ENCODE results near the gene NADSYN1. TPM values are rescaled to one million over a fixed set of nuclear protein-coding genes. Genes with fewer than 3 reads are reported as not detected.

NADSYN1 gene
- polyA plus RNA-seq, 1 donor from 2014 or later, result 66.9 TPM

- Histone ChIP-seq H4K20me1 (ENCODE audit: insufficient read depth) (no peaks in the 10 kb centered on the region), H3K4me3 (ENCODE audit: low read length) (no peak overlapping the region), H3K79me2 (replicated peaks; ENCODE audit: insufficient read depth, low read length) (no peaks in the 10 kb centered on the region), H3K36me3 (ENCODE audit: insufficient read depth, low read length) (no peaks in the 10 kb centered on the region), H3K9ac (ENCODE audit: low read length) (no peak overlapping the region), H3K27ac (ENCODE audit: low read length) (no peak overlapping the region), H3F3A (ENCODE audit: insufficient read depth, low read length, poor library complexity, severe bottlenecking) (no peaks in the 10 kb centered on the region), H3K27me3 (ENCODE audit: insufficient read depth, low read depth, low read length) (no peaks in the 10 kb centered on the region), H2AFZ (ENCODE audit: low read depth, low read length) (no peak overlapping the region), H3K4me2 (ENCODE audit: low read length) (no peak overlapping the region), H3K9me3 (ENCODE audit: low read length) (no peaks in the 10 kb centered on the region), H3K9me2 (ENCODE audit: insufficient read depth, low read length) (no peaks in the 10 kb centered on the region)
- TF ChIP-seq EP300 (conservative IDR thresholded peaks at IDR 0.05; ENCODE audit: poor library complexity, severe bottlenecking) (no peak), SMC3 (conservative IDR thresholded peaks at IDR 0.05; ENCODE audit: poor library complexity) (no peak), TAF1 (IDR thresholded peaks at IDR 0.05; ENCODE audit: low read depth) (no peak), POLR2AphosphoS5 (IDR thresholded peaks at IDR 0.05) (no peak), CTCF (IDR thresholded peaks at IDR 0.05; ENCODE audit: poor library complexity, severe bottlenecking) (no peak), EZH2 (IDR thresholded peaks at IDR 0.05; ENCODE audit: borderline replicate concordance, insufficient read depth, low read length, poor library complexity, severe bottlenecking) (no peak), MXI1 (conservative IDR thresholded peaks at IDR 0.05; ENCODE audit: poor library complexity, severe bottlenecking) (no peak), RAD21 (conservative IDR thresholded peaks at IDR 0.05) (no peak), REST (IDR thresholded peaks at IDR 0.05; ENCODE audit: borderline replicate concordance) (no peak)
Measured at GRCh38 chr11:71502026-71502425, 49.0 kb downstream of the NADSYN1 start.

- H4K20me1 ChIP-seq (ENCODE audit: insufficient read depth), result no peaks in the 10 kb centered on the region
- no peak overlapping the region for H3K4me2 ChIP-seq (ENCODE audit: low read length)
- H3K9me2 ChIP-seq (ENCODE audit: insufficient read depth, low read length), result no peaks in the 10 kb centered on the region
- H3F3A ChIP-seq (ENCODE audit: insufficient read depth, low read length, poor library complexity, severe bottlenecking), result no peaks in the 10 kb centered on the region
- no peaks in the 10 kb centered on the region for H3K36me3 ChIP-seq (ENCODE audit: insufficient read depth, low read length)
- no peak overlapping the region for H3K27ac ChIP-seq (ENCODE audit: low read length)
- no peaks in the 10 kb centered on the region for H3K9me3 ChIP-seq (ENCODE audit: low read length)
- no peak overlapping the region for H3K9ac ChIP-seq (ENCODE audit: low read length)
- no peak overlapping the region for H2AFZ ChIP-seq (ENCODE audit: low read depth, low read length)
- TF ChIP-seq EP300 (conservative IDR thresholded peaks at IDR 0.05; ENCODE audit: poor library complexity, severe bottlenecking), result no peak
- no peak for TF ChIP-seq RAD21 (conservative IDR thresholded peaks at IDR 0.05)
- TF ChIP-seq POLR2AphosphoS5 (IDR thresholded peaks at IDR 0.05), result no peak
- TF ChIP-seq EZH2 (IDR thresholded peaks at IDR 0.05; ENCODE audit: borderline replicate concordance, insufficient read depth, low read length, poor library complexity, severe bottlenecking), result no peak
- no peak for TF ChIP-seq CTCF (IDR thresholded peaks at IDR 0.05; ENCODE audit: poor library complexity, severe bottlenecking)
- TF ChIP-seq SMC3 (conservative IDR thresholded peaks at IDR 0.05; ENCODE audit: poor library complexity), result no peak
- TF ChIP-seq REST (IDR thresholded peaks at IDR 0.05; ENCODE audit: borderline replicate concordance), result no peak
- no peak for TF ChIP-seq TAF1 (IDR thresholded peaks at IDR 0.05; ENCODE audit: low read depth)
- TF ChIP-seq MXI1 (conservative IDR thresholded peaks at IDR 0.05; ENCODE audit: poor library complexity, severe bottlenecking), result no peak
- H3K27me3 ChIP-seq (ENCODE audit: insufficient read depth, low read depth, low read length), result no peaks in the 10 kb centered on the region
- H3K79me2 ChIP-seq (replicated peaks; ENCODE audit: insufficient read depth, low read length), result no peaks in the 10 kb centered on the region
- H3K4me3 ChIP-seq (ENCODE audit: low read length), result no peak overlapping the region
Measured at GRCh38 chr11:71502871-71503435, 50.0 kb downstream of the NADSYN1 start.
